Inferior parietal cortex (tissue), 1 donor: ENCODE measurements around the gene MGAT4C.

Experiments used
- DNase-seq: peaks from one replicate; pipeline ENCODE4 v3.0.0-alpha.2; 2016; ENCODE audit errors: extremely low spot score

MGAT4C gene

DNA sequence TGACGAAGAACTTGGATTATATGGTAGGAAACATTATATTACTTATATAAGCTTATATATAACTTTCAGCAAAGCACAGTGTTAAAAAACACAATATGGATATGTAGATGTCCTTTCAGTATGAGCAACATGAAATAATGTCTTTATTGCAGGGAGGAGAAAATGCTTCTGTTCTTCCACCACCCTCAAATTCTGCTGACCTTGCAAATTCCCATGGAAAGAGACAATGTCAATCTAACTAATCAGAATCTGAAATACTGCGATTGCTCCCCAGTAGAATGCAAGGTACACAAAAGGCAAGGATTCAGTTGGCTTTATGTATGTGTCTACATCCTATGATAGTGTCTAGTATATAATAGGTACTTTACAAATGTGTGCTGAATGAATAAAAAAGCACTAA lies 26.4 kb downstream of the MGAT4C start:
- DNase-seq, result no peak

DNA sequence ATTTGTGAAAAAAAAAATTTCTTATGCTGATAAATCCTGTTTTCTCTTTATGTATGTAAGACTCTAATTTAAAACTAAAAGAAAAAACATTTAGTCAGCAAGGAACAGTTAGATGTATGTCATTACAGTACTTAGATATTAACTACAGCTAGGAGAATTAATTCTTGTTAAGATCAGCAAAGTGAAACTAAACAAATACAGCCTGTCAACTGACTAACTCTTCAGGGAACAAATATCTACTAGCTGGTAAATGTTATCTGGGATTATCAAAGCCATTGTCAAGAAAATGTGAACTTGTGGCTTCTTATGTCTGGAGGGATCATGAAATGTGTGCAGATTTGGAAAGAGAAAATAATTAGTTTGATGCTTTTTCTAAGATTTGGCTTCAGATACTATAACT lies 27.5 kb downstream of the MGAT4C start:
- no peak for DNase-seq

DNA sequence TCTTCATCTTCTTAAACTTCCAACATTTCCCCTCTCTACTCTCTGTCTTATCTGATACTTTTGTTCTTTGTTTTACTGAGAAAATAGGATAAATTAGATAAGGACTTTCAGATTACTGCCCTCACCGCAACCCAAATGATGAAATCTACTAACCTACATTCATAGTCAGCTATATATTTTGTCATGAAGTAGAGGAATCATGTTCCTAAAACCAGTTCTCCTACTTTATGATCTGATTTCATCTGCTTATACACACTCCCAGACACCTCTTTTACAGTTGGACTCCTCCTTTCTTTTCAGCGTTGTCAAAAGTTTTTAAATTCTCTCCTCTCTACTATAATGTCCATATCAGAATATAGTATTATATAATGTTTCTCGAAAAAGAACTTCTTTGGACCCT lies 29.7 kb downstream of the MGAT4C start:
- DNase-seq, result no peak

DNA sequence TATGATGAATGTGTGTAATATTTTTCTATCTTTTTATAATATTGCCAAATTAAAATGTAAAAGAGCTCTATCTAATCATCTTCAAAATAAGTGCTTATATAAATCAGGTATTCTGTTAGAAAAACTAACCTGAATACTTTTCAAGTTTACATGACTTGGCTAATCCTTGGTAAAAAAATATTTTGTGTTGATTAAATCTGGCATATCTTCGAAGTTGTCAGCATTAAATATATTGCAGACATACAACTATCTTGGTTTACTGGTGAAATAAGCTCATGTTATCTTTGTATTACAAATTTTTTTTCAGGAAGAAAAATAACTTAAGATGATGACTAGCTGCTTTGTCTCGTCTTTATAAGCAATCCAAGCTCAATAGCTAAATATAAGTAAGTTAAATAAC lies 39.6 kb downstream of the MGAT4C start:
- no peak for DNase-seq

DNA sequence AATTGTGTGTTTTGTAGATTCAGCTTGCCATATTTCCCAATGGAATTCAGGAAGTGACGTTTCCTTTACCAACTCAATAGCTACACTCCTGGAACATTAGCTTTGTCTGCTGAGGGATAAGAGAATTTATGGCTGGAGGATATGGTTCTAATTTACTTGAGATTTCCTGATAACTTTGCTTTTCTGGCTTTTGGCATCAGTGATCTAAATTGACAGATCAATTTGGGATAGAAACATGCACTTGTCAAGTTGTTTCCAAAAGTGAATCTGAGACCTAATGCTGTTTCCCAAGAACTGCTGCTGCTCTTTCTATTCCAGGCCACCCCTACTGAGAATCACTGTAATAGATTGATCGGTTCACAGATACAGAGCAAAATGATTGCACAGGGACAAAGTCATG lies 43.2 kb downstream of the MGAT4C start:
- DNase-seq, result no peak

DNA sequence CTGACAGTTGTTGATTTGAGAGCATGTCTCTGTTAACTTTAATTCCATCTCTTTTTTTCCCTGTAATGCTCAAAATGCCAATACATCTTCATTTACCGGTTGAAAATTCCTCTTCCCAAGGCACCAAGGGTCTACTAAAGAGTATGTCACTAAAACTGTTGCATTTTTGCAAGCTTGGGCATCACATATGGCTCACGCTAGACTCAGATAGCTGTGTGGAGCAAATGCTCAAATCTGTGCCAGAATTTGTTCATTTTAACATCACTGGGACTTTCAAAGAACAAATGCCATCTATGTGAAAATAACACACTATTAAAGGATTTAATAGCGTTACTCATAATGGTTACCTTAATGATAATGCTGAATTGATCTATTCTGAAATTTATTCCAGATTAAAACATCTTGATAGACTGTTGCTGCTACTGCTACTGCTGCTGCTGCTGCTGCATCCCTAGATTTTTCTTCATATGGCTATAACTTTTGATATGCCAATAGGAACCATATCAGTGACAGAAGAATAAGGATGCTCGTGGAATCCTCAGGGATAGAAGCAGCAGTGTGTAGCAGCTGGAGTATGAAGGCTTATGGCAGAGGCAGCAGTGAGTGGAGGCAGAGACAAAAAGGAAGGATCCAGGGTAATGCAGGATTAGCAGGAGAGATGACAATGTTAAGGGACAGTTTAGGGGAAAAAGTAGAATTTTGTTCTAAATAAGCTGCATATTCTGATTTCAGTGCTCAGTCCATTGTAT lies 57.3 kb downstream of the MGAT4C start:
- DNase-seq, result no peak

DNA sequence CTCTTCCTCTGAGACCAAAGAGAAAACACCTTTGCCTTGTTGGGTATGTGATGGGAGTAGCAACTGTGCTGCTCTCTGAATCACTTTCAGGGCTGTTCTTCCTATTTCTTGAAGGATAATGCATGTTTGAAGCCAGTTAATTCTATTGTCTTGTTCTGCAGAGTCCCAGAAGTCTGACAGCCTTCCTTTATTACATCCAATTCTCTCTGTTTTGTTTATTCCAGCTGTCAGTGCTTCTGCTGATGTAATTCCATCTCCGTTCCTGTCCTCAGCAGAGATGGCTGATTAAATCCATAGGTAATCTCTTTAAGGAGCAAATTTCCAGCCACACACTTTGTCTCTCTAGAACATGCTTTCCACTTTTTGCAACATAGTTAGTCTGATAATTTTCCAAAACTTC lies 59.7 kb downstream of the MGAT4C start:
- no peak for DNase-seq

DNA sequence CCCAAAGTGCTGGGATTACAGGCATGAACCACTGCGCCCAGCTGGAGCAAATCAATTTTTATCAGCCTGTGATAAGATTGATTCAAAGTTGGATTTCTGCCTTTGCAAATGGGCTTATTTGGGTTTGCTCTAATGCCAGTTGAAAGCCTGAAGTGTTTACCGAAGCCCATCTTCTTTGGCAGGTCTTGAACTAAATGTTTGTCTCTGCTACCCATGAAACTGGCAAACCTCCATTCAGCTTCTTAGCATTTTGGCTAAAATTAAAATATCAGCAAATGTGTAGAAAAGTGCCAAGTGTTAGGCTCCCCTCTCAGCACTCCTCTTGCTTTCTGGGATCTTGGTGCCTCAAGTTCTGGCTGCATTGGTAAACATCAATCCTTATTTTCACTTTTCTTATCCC lies 61.5 kb downstream of the MGAT4C start:
- no peak for DNase-seq

DNA sequence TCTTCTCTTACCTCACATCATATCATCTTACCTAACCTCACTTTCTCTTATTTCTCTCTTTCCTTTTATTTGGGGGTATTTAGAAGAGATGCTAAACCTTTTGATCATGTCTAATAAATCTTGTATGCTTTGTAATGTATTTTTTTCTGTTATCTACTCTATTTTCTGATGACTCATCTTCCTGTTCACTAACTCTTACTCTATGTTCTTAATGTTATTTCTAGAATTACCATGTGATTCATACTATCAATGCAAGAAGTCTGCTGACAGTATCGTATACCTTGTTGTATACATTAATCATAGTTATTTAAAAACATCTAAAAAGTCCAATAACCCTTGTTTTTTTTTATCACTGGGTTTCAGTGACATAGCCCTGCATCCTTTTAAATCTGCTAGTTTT lies 62.3 kb downstream of the MGAT4C start:
- no peak for DNase-seq

DNA sequence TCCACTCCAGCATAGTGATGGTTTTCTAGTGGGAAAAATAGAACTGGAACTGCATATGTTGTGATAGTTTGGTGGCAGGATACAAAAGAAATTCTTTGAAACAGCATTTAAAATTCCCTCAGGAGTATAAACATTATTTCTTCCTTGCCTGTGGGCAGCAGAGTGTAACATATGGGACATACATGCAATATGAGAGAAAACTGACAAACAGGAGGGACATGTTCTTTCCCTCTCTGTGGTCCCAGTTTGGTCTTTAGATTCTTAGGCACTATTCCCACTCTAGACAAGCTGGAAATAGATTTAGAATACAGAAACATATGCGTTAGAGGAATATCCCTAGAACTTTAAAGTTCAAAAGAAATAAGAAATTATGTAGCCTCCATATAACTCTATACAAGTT lies 68.0 kb downstream of the MGAT4C start:
- DNase-seq, result no peak

DNA sequence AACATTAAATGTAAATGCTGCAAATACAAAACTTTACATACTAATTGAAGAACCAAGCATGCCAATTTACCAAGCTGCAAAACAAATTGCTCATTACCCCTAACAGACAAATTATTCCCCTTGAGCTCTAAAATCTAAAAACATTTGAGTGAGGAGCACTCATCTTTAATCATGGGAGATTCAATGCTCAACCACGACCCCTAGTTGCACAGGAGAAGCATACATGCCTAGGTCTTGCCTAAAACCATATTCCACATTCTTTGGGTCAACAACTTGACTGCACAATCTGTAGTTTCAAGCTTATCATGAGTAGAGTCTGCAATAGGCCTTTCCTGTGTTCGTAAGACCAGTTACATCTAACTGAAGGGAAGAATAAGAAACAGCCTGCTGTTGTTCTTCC lies 69.7 kb downstream of the MGAT4C start:
- no peak for DNase-seq

DNA sequence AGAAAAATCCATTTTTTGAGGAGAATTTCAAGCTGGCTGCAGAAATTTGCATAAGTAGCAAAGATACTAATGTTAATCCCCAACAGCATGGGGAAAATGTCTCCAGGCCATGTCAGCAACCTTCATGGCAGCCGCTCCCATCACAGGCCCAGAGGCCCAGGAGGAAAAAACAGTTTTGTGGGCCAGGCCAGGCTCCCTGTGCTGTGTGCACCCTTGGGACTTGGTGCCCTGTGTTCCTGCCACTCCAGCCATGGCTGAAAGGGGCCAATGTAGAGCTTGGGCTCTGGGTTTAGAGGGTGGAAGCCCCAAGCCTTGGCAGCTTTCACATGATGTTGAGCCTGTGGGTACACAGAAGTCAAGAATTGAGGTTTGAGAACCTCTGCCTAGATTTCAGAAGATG lies 76.3 kb downstream of the MGAT4C start:
- no peak for DNase-seq

DNA sequence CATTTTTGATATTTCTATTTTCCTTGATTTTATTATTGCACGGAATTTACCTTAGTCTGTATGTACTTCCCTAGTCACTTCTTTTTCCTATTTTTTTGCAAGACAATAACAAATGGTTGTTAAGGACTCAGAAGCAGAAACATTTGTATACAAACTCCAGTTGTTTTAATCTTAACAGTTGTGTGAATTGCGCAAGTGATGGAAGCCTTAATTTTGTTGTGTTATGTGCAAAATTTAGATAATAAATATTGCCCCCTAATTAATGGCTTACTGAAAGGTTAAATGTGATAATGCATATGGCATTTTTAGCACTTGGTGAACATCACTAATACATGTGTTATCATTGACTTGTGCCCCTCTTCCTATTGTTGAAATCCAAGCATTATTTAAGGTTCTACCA lies 82.0 kb downstream of the MGAT4C start:
- no peak for DNase-seq

DNA sequence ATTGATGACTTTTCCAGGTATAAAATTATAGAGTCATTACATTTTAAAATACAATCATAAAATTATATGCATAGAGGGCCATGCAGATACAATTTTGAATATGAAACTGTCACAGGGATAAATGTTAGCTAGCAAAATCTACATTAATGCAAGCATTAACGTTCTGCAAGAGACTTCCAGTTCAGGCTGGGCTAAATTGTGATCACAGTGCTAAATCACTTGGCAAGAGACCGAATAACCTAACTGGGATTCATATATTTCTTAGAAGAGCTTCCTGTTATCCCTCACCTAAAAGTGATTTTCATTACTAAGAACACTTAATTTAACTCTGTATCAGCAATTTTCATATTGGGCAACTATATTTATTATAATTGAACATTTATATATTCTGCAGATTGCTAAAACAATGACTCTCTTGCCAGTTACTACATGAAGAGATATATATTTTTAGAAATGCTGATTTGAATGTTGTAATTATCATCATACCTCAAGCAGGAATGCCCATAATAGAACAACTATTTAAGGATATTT lies 83.2 kb downstream of the MGAT4C start:
- DNase-seq, result no peak

DNA sequence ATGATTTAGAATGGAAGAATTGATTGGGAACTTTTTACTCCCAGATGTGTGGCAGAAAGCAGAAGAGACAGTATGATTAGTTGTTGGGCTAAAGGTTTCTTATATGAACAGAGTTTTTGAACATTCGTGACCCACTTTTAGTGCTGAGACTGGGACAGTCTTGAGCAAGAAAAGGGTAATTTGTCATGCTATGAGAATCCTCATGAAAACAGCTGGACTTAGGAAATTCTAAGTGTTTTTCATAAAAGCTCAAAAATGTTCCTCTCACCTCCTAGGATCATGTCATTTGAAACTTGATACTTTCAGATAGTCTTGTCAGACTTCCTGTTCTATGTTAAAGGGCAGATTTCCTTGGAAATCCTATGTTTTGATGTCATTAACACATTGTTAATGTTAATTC lies 86.1 kb downstream of the MGAT4C start:
- no peak for DNase-seq

DNA sequence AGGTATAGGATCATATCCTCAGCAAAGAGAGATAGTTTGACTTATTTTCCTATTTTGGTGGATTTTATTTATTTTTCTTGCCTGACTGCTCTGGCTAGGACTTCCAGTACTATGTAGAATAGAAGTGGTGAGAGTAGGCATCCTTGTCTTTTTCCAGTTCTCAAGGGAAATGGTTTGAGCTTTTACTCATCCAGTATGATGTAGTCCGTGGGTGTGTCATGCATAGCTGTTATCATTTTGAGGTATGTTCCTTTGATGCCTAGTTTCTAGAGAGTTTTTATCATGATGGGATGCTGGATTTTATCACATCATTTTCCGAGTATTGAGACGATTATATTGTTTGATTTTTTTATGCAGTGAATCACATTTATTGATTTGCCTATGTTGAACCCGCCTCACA lies 97.2 kb downstream of the MGAT4C start:
- DNase-seq, result no peak

DNA sequence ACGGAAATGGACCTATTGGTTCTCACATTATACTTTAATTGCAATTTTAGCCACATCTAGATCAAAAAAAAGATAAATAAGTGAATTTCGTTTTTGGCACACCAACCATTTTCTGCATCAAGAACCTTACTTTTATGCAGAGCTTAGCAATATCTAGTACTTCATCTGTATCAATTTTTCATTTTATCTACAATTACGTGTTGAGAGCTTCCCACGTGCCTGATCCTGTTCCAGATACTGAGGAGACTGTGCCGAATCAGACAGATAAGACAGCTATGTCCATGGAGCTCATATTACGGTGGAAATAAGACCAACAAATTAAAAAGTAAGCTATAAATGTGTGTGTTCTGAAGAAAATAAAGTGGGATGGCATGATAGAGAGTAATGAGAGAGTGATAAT lies 101.6 kb downstream of the MGAT4C start:
- no peak for DNase-seq

DNA sequence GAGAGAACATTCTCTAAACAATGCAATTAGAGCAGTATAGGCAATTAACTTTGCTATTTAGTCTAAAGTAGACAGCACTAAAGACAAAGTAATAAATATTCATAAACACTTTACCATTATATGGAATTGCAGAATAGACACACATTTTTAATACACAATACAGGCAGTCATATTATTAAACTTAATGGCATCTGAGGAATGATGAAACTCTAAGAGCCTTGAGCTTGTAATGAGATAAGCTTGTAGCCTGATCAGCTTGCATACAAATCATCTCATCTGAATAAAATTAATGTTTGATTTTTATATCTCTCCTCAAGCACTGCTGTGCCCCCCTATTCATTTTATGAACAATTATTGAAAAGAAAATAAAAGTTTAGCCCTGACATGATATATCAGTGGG lies 107.6 kb downstream of the MGAT4C start:
- DNase-seq, result no peak

DNA sequence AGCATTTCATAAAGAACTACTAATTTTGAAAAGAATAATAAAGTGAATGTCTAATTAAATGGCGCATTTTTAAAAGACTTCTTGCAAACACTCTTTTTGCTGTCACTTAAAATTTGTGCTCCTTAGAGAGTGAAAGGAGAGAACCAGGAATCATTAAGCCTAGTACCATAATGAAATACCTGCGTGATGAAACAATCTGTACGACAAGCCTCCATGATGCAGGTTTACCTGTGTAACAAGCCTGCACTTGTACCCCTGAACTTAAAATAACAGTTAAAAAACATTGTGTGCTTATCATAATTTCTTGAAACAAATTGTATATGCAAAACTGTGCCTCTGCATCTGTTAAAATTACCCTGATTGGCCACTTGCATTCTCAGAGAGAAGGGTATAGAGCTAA lies 108.1 kb downstream of the MGAT4C start:
- no peak for DNase-seq

DNA sequence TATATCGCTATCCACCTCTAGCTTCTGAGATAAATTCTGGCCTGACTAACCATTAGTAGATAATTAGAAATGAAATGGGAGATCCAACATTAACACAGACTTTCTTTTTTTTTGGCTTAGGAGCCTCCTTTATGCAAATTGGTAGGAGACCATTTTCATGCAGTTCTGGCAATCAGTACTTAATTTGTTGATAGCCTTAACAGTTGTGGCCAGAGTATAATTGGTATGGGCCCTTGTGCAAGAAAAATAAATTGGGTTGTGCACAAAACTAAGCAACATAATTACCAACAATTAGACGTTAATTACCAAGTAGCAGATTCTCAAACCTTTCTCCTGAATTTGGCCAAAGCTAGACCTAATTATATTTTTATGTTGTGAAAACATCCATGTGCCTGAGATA lies 111.0 kb downstream of the MGAT4C start:
- DNase-seq, result no peak

DNA sequence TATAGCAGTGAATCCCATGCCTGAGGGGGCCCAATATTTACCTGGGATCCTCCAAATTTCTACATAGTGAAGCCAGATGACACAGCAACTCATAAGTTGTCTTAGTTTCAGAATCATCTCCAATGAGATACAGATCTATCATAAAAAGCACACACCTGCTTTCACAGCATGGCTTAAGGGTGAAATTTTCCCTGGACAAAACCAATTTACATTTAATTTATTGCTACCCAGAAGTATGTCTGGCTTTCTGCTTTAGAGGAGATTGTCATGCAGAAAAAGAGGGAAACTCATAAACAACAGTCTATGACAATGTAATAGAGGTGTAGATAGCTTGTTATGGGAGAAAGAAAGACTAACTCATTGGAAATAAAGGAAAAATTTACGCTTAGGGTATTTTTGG lies 113.0 kb downstream of the MGAT4C start:
- no peak for DNase-seq

DNA sequence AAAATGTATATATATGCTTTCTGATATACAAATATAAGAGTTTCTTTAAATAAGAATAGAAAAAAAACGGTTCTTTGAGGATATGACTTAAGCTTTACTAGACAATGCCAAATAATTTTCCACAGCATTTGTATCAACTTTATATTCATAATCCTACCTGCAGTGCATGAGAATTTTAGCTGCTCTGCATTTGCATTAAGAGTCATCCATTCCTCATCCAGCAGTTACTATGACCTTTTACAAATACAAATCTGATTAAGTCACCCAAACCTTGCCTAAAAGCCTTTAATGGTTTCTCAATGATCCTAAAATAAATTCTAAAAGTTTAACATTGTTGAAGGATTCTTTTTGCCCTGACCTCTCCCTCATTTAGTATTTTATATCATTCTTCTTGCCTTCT lies 116.5 kb downstream of the MGAT4C start:
- DNase-seq, result no peak

DNA sequence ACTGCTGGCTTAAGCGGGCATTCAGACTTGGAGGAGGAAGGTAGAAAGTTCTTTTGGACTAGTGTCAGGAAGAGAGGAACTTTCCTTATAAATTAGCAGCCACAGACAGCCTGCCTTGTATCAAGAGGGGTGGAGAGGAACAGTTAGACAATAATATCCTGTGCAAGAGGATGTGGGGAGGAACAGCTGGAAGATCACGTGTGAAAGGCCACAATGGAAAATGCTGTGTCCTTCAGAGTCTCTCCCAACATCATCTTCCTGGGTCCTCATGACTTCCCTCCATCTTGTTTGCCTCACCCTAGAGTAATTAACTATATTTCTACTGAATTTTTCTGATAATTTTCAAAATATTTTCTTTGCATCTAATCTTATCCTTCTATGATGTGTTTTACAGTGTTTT lies 117.4 kb downstream of the MGAT4C start:
- DNase-seq, result no peak

DNA sequence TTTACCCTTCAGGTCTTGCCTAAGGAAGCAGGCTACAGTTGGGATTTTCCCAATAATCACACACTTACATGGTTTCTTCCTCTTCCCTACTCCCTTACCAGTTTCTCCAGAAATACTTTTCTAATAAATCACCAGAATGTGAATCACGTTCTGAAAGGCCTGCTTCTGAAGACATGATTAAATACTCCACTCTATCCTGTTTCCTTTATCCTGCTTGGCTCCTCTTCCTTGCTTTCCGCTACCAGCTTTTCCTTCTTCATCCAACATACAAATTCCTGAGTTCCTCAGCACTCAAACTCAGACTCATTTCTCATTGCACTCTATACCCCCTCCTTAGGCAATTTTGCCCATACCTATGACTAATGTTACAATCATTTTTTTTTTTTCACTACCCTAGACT lies 118.3 kb downstream of the MGAT4C start:
- no peak for DNase-seq
